ENCODE data around the gene STOX2. TPM values are rescaled to one million over a fixed set of nuclear protein-coding genes. Genes with fewer than 3 reads are reported as not detected.

STOX2 gene
- total and polyA plus RNA-seq, 12 donors: 2.2 to 25.5 (median 13.7) TPM

GRCh38 chr4:183934761-183935160, 29.7 kb downstream of the STOX2 start:
- intact Hi-C loops (cut with DNase I): no loop called here
- ATAC-seq (no peak), DNase-seq (no peak)
- Histone ChIP-seq H3K36me3 (no peaks in the 10 kb centered on the region), H3K4me1 (peaks cover 0 to 35% (median 23%) of the 10 kb centered on the region in 9 donors), H3K27me3 (no peaks in the 10 kb centered on the region), H3K9me3 (no peaks in the 10 kb centered on the region), H3K4me3 (no peak overlapping the region), H3K27ac (no peak overlapping the region)
- 98 to 99% methylated on average over 6 of the region's 6 CpGs for WGBS, 2 donors
- TF ChIP-seq CTCF (IDR thresholded peaks at IDR 0.05): no peak

GRCh38 chr4:183935355-183936005, 30.4 kb downstream of the STOX2 start:
- 82% methylated on average over 2 of the region's 2 CpGs for WGBS, 2 donors
- intact Hi-C loops (cut with DNase I): no loop called here
- no peak for ATAC-seq
- Histone ChIP-seq H3K4me1 (peaks cover 0 to 35% (median 23%) of the 10 kb centered on the region in 9 donors), H3K4me3 (no peak overlapping the region), H3K27me3 (no peaks in the 10 kb centered on the region), H3K27ac (peak overlapping the region in 3 of 10 donors; percentile 29 to 42 (median 36)), H3K36me3 (no peaks in the 10 kb centered on the region), H3K9me3 (no peaks in the 10 kb centered on the region)
- TF ChIP-seq CTCF (IDR thresholded peaks at IDR 0.05): no peak
- no peak for DNase-seq

GRCh38 chr4:183936047-183936446, 30.9 kb downstream of the STOX2 start:
- DNase-seq: peak in 1 of 2 donors; percentile 23
- intact Hi-C loops (cut with DNase I): no loop called here
- Histone ChIP-seq H3K4me1 (peaks cover 0 to 35% (median 23%) of the 10 kb centered on the region in 9 donors), H3K36me3 (no peaks in the 10 kb centered on the region), H3K27ac (peak overlapping the region in 2 of 10 donors; percentile 36 to 42), H3K9me3 (no peaks in the 10 kb centered on the region), H3K27me3 (no peaks in the 10 kb centered on the region), H3K4me3 (no peak overlapping the region)
- ATAC-seq: peak in 6 of 8 donors; percentile 55 to 86 (median 78)
- WGBS, 2 donors: 38 to 49% methylated on average over 6 of the region's 6 CpGs
- TF ChIP-seq CTCF (IDR thresholded peaks at IDR 0.05): no peak

DNA sequence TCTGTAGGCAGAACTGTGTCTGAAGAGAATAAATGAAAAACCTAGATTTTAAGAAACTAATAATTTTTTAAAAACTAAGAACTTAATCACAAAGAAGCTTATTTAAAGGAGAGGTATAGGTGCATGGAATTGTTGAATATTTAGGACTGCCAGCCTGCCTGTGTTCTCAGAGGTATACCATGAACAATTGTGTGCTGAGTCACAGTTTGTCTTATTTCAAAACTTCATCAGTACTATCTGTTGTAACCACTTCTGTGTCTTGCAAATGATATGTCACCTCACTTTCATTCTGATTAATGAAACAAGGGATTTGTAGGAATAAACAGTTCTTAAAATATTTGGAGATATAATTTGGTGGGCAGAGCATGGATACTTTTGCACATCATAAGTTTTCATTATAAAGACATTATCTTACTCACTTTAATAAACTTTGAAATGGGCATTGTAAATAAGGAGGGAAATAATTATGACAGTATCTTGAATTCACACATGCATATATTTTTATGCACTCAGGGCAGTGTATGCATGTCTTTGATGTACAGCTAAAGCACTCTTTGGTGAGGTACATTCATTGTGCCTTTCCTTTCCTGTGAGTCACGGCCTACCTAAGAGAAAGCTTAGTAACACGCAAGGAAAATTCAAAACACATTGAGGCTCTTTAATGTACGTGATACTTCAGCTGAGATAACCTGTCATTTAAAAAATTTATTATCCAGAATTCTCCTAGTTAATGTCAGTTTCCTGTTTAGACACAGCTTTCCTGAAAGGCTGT, 31.7 kb downstream of the STOX2 start:
- DNase-seq (no peak), ATAC-seq (no peak)
- no peak for TF ChIP-seq CTCF (IDR thresholded peaks at IDR 0.05)
- H3K9me3 ChIP-seq: no peaks in the 10 kb centered on the region
- no peaks in the 10 kb centered on the region for H3K27me3 ChIP-seq
- H3K27ac ChIP-seq: peak overlapping the region in 1 of 10 donors; percentile 42
- H3K36me3 ChIP-seq: no peaks in the 10 kb centered on the region
- no peak overlapping the region for H3K4me3 ChIP-seq
- peaks cover 0 to 35% (median 23%) of the 10 kb centered on the region in 9 donors for H3K4me1 ChIP-seq
- intact Hi-C loops (cut with DNase I): no loop called here
- 76 to 79% methylated on average over 3 of the region's 3 CpGs for WGBS, 2 donors
